Esophagus muscularis mucosa (tissue), 4 donors: ENCODE results near the gene PTPN23. TPM values are rescaled to one million over a fixed set of nuclear protein-coding genes. Genes with fewer than 3 reads are reported as not detected.
"Not testable (repeated sequence)": the region's sequence is repeated elsewhere in the genome, so short reads cannot be mapped to it uniquely, and the experiment has no call there.

Experiments used
- DNase-seq: peaks from one replicate; pipeline ENCODE4 v3.0.0-alpha.2; 2017; ENCODE audit errors: extremely low spot score
- H3K27ac ChIP-seq, 4 donors: fragments of 200-600 bp; sonication (generic); replicated peaks in 1 of 4; 1 replicate in 3 of 4; 2 replicates in 1 of 4; pipeline ENCODE4 v1.5.1; 2016 to 2019; ENCODE audit warnings: mild to moderate bottlenecking in 1 of 4
- H3K27me3 ChIP-seq, 4 donors: fragments of 200-600 bp; sonication (generic); one replicate each; pipeline versions ENCODE4 v1.5.1 to v1.6.0; 2016 to 2019
- H3K36me3 ChIP-seq, 4 donors: fragments of 200-600 bp; sonication (generic); one replicate each; pipeline ENCODE4 v1.5.1; 2016 to 2019
- H3K4me1 ChIP-seq, 4 donors: fragments of 200-600 bp; sonication (generic); one replicate each; pipeline ENCODE4 v1.5.1; 2016 to 2019
- H3K4me3 ChIP-seq, 4 donors: fragments of 200-600 bp; sonication (generic); 1 replicate in 2 of 4; 2 replicates in 2 of 4; pipeline ENCODE4 v1.5.1; 2016 to 2019; ENCODE audit warnings: mild to moderate bottlenecking in 4 of 4, moderate library complexity in 1 of 4
- H3K9me3 ChIP-seq, 4 donors: fragments of 200-600 bp; sonication (generic); 1 replicate in 3 of 4; 2 replicates in 1 of 4; pipeline ENCODE4 v1.5.1; 2016 to 2019
- EP300 ChIP-seq: sonication (generic); formaldehyde crosslinking; IDR thresholded peaks from one replicate; pipeline ENCODE4 v1.6.1; 2017; ENCODE audit warnings: antibody characterized with exemption
- POLR2A ChIP-seq: fragments of 450-650 bp; IDR thresholded peaks from one replicate; pipeline ENCODE4 v1.6.1; 2017; ENCODE audit warnings: antibody characterized with exemption, moderate library complexity, mild to moderate bottlenecking, low read depth
- POLR2AphosphoS5 ChIP-seq, 2 donors: sonication (generic); formaldehyde crosslinking; IDR thresholded peaks; one replicate each; pipeline ENCODE4 v1.6.1; 2017; ENCODE audit warnings: antibody characterized with exemption in 2 of 2
- WGBS: methylation state at CpG from one replicate; pipeline ENCODE4 v1.1.5; 2018; 5-methylcytosine and 5-hydroxymethylcytosine counted together
- intact Hi-C: fragments of 100-400 bp; cut with DNase I; formaldehyde crosslinking; loops from one replicate; pipeline ENCODE4 v1.15.1; 2023
- total RNA-seq, 4 donors: library from RNA; depleted of rRNA; stranded (reverse); fragments of >200 nt; gene quantifications; one replicate each; pipeline versions ENCODE4 v1.1.0 to v1.2.1, GENCODE V29; 2016
- TF ChIP-seq, protein P1 (sequence below), 3 experiments: fragments of 200-600 bp in 2 of 3; fragments of 450-650 bp in 1 of 3; sonication (generic) in 2 of 3; IDR thresholded peaks; one replicate each; pipeline ENCODE4 v1.5.1; 2017 to 2019; ENCODE audit warnings: antibody characterized with exemption in 3 of 3, mild to moderate bottlenecking in 2 of 3, moderate library complexity in 1 of 3

The PTPN23 gene
- total RNA-seq, 4 donors from 2014 or later, result 16.9 to 156 (median 26.3) TPM

DNA sequence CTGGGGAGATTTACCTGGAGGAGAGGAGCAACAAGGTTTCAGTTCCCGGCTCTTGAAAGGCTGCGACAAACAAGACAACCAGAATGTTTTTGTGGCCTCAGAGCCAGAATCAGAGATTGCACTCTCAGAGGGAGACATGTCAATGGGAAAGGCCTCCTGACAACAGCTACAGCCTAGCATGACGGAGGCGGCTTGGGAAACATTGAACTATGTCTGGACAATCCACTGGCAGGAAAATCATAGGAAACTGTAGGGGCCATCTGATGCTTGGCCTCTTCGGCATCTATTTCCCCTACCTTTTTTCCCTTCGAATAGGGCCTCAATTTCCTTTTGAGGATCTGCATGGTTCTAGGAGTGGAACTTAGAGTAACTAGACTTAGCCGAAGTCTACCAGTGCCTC lies 13.2 kb upstream of the PTPN23 start:
- Histone ChIP-seq H3K9me3 (no peaks in the 10 kb centered on the region), H3K36me3 (no peaks in the 10 kb centered on the region), H3K27ac (no peak overlapping the region), H3K4me3 (no peak overlapping the region), H3K27me3 (peaks cover 0 to 21% (median 0%) of the 10 kb centered on the region in 4 donors), H3K4me1 (peaks cover 0 to 12% (median 7%) of the 10 kb centered on the region in 4 donors)
- WGBS, result 91% methylated on average over 7 of the region's 7 CpGs
- intact Hi-C loops, result no loop called here
- DNase-seq, result no peak
- TF ChIP-seq POLR2AphosphoS5 (IDR thresholded peaks at IDR 0.05) (no peak), POLR2A (no peak)

DNA sequence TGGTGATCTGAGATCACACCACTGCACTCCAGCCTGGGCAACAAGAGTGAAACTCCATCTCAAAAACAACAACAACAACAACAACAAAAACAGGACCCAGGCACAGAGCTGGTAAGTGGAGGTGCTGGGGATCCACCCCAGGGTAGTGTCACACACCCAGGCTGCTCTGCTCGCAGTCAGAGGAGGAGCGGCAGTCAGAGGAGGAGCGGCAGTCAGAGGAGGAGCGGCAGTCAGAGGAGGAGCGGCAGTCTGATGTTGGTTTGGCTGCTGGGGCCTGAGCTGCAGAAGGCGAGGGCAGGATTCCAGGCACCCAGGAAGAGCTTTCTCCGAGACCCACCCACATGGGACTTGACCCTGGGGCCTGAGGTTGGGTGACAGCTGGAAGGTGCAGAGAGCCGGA lies 10.8 kb upstream of the PTPN23 start:
- H3K27ac ChIP-seq, H3K9me3 ChIP-seq, DNase-seq, intact Hi-C loops, H3K36me3 ChIP-seq, H3K4me3 ChIP-seq: not testable (repeated sequence)
- peaks cover 0 to 21% (median 0%) of the 10 kb centered on the region in 4 donors for H3K27me3 ChIP-seq
- H3K4me1 ChIP-seq, result peaks cover 0 to 12% (median 7%) of the 10 kb centered on the region in 4 donors
- WGBS, result 83% methylated on average over 7 of the region's 8 CpGs

DNA sequence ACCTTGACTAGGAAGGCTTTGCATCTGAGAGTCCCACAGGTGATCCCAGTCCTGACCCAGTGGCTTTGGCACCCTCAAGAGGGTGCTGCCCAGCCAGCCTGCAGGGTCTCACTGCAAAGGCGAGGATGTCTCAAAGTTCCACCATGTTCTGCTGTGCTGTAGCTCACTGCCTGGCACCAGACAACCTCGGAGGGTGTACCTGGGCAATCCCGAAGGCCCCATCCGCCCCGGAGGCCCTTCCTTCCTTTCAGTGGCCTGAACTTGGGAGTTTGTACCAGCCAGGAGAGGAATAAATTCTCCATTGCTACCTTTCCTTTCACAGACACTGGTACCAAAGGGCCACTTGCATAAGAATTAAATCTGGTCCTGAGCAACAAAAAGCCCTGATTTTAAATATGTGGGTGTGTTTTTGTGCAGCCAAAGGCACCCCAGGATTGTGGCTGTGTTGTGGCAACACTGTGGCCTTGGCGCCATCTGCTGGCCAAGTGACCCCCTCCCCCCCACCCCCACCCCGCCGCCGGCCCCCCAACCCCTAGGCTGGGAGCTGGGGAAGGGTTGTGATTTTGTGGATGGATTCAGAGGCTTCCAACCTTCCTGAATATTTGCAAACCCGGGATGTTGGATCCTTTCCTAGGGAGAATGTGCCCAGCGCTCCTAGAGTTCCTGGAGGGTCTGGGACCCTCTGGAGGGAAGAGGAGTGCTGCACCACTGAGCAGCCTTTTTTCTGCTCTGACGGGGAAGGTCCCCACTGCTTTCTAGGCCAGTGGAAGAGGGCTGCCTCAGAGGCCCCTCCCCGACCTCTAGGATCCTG lies 9.7 kb upstream of the PTPN23 start:
- WGBS, result 38% methylated on average over 13 of the region's 13 CpGs
- no peak for TF ChIP-seq EP300
- TF ChIP-seq, protein P1, sequence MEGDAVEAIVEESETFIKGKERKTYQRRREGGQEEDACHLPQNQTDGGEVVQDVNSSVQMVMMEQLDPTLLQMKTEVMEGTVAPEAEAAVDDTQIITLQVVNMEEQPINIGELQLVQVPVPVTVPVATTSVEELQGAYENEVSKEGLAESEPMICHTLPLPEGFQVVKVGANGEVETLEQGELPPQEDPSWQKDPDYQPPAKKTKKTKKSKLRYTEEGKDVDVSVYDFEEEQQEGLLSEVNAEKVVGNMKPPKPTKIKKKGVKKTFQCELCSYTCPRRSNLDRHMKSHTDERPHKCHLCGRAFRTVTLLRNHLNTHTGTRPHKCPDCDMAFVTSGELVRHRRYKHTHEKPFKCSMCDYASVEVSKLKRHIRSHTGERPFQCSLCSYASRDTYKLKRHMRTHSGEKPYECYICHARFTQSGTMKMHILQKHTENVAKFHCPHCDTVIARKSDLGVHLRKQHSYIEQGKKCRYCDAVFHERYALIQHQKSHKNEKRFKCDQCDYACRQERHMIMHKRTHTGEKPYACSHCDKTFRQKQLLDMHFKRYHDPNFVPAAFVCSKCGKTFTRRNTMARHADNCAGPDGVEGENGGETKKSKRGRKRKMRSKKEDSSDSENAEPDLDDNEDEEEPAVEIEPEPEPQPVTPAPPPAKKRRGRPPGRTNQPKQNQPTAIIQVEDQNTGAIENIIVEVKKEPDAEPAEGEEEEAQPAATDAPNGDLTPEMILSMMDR (IDR thresholded peaks at IDR 0.05), result peak in 2 of 3 experiments; percentile 34 to 50
- DNase-seq, result no peak
- H3K27me3 ChIP-seq, result peaks cover 0 to 21% (median 0%) of the 10 kb centered on the region in 4 donors
- peaks cover 0 to 1% (median under 1%) of the 10 kb centered on the region in 4 donors for H3K4me1 ChIP-seq
- H3K27ac ChIP-seq, result no peak overlapping the region
- H3K9me3 ChIP-seq, result no peaks in the 10 kb centered on the region
- no peaks in the 10 kb centered on the region for H3K36me3 ChIP-seq
- H3K4me3 ChIP-seq, result no peak overlapping the region
- intact Hi-C loops, result no loop called here

DNA sequence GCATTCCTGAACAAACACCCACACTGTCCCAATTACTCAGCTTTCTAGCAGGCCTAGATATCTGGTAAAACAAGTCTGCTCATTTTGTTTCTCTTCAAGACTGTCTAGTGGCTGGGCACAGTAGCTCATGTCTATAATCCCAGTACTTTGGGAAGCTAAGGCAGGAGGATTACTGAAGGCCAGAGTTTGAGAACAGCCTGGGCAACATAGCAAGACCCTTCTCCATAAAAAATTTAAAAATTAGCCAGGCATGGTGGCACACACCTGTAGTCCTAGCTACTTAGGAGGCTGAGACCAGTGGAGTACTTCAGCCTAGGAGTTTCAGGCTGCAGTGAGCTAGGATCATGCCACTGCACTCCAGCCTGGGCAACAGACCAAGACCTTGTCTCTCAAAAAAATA lies 6.2 kb upstream of the PTPN23 start:
- Histone ChIP-seq H3K9me3 (no peaks in the 10 kb centered on the region), H3K27ac (no peak overlapping the region), H3K36me3 (no peaks in the 10 kb centered on the region), H3K4me3 (no peak overlapping the region), H3K27me3 (peaks cover 0 to 20% (median 0%) of the 10 kb centered on the region in 4 donors), H3K4me1 (peaks cover 9 to 14% (median 10%) of the 10 kb centered on the region in 4 donors)
- TF ChIP-seq EP300 (no peak), POLR2A (no peak), POLR2AphosphoS5 (IDR thresholded peaks at IDR 0.05) (no peak)
- TF ChIP-seq, protein P1 (IDR thresholded peaks at IDR 0.05), result no peak
- intact Hi-C loops, result no loop called here
- DNase-seq, result no peak

DNA sequence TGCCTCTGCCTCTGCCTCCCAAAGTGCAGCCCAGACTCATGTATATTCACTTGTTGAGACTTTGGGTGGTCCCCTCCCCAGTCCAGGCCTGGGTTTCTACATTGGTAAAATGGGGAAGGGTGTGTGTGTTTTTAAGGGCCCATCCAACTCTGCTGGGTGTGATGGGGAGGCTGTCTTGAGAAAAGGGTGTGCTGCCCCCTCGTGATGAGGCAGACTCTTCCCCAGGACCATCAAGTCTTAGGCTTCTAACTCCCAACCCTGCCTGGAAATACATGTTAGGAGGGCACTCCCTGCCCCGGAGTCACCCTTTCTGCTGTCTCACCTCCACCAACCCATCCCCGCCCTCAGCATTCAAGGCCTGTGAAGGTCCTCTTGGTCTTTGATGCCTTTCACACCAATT lies 4.4 kb upstream of the PTPN23 start:
- Histone ChIP-seq H3K4me3 (no peak overlapping the region), H3K27me3 (peaks cover 0 to 3% (median 0%) of the 10 kb centered on the region in 4 donors), H3K9me3 (no peaks in the 10 kb centered on the region), H3K36me3 (no peaks in the 10 kb centered on the region), H3K27ac (no peak overlapping the region), H3K4me1 (peaks cover 13 to 21% (median 17%) of the 10 kb centered on the region in 4 donors)
- intact Hi-C loops, result no loop called here
- WGBS, result 83% methylated on average over 3 of the region's 3 CpGs
- DNase-seq, result no peak
- TF ChIP-seq, protein P1 (IDR thresholded peaks at IDR 0.05), result no peak
- no peak for TF ChIP-seq POLR2A

DNA sequence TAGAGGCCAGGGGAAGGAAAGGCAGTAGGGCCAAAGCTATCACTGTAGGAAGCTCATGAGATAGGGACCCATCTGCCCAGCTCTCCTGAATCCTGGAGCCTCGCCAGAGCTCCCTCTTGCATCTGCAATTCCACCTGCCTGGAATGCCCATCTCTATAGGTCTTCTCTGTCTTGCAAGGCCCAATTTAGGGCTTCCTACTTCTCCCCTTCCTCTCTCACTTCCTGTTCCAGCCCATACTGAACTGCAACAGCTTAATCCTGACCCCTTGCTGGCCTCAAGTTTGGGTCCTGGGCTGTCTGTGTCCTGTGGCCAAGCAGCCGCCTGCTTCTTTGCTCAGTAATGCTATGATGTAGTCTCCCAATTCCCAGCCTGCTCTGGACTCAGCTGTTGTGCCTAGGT lies 3.6 kb upstream of the PTPN23 start:
- TF ChIP-seq POLR2A, result no peak
- TF ChIP-seq POLR2AphosphoS5 (IDR thresholded peaks at IDR 0.05), result no peak
- TF ChIP-seq, protein P1 (IDR thresholded peaks at IDR 0.05), result no peak
- no peak for TF ChIP-seq EP300
- DNase-seq, result no peak
- H3K4me3 ChIP-seq, result no peak overlapping the region
- H3K27me3 ChIP-seq, result no peaks in the 10 kb centered on the region
- no peak overlapping the region for H3K27ac ChIP-seq
- no peaks in the 10 kb centered on the region for H3K9me3 ChIP-seq
- intact Hi-C loops, result no loop called here
- 67% methylated on average over 2 of the region's 2 CpGs for WGBS
- no peaks in the 10 kb centered on the region for H3K36me3 ChIP-seq
- peaks cover 21 to 29% (median 25%) of the 10 kb centered on the region in 4 donors for H3K4me1 ChIP-seq
